K562 (cell line): ENCODE measurements around the gene ATP13A1. TPM values are rescaled to one million over a fixed set of nuclear protein-coding genes. Genes with fewer than 3 reads are reported as not detected.

ENCODE experiments used
- DMBX1 ChIP-seq: fragments of 250-450 bp; sonication (Bioruptor Pico); IDR thresholded peaks from 2 replicates; pipeline ENCODE4 v1.8.0; 2022; ENCODE audit warnings: inconsistent platforms, mild to moderate bottlenecking, moderate library complexity, borderline replicate concordance
- E2F5 ChIP-seq: sonication (generic); formaldehyde crosslinking; IDR thresholded peaks from 2 replicates; pipeline ENCODE4 v1.8.0; 2022; ENCODE audit warnings: mild to moderate bottlenecking, missing genetic modification reagents
- GABPB1 ChIP-seq: sonication (generic); formaldehyde crosslinking; IDR thresholded peaks from 2 replicates; pipeline ENCODE4 v1.8.0; 2022; ENCODE audit warnings: mild to moderate bottlenecking, missing genetic modification reagents
- HMBOX1 ChIP-seq: sonication (generic); IDR thresholded peaks from 2 replicates; pipeline ENCODE4 v1.6.1; 2016
- MAZ ChIP-seq, 2 experiments: fragments of 450-650 bp in 1 of 2; sonication (generic) in 1 of 2; formaldehyde crosslinking; IDR thresholded peaks in 1 of 2; conservative IDR thresholded peaks in 1 of 2; 2 replicates each; pipeline versions ENCODE4 v1.4.0 to v1.5.0; 2020; ENCODE audit warnings: mild to moderate bottlenecking in 1 of 2, missing genetic modification reagents in 1 of 2
- MYC ChIP-seq, 2 experiments: fragments of 250-450 bp in 1 of 2; sonication (Bioruptor Pico) in 1 of 2; IDR thresholded peaks; 2 replicates each; pipeline versions ENCODE4 v1.5.1 to v1.6.1; 2012 to 2021; ENCODE audit warnings: low read depth in 2 of 2, borderline replicate concordance in 1 of 2, improper control_type of control experiment in 1 of 2, low read length in 1 of 2, mild to moderate bottlenecking in 1 of 2, moderate library complexity in 1 of 2
- PREB ChIP-seq: sonication (generic); formaldehyde crosslinking; IDR thresholded peaks from 2 replicates; pipeline ENCODE4 v1.8.1; 2023; ENCODE audit warnings: mild to moderate bottlenecking, missing genetic modification reagents
- SIRT6 ChIP-seq: IDR thresholded peaks from one replicate; pipeline ENCODE4 v1.6.1; 2012; ENCODE audit warnings: low read depth, mild to moderate bottlenecking, control low read depth, inconsistent platforms, low read length, moderate library complexity
- SMARCA5 ChIP-seq: fragments of 450-650 bp; IDR thresholded peaks from 2 replicates; pipeline ENCODE4 v1.6.1; 2016
- SRSF1 ChIP-seq: fragments of 200-400 bp; formaldehyde crosslinking; IDR thresholded peaks from 2 replicates; pipeline ENCODE4 v1.6.1; 2017; ENCODE audit warnings: mild to moderate bottlenecking, low read depth, low read length, moderate library complexity
- ZNF133 ChIP-seq: fragments of 250-450 bp; sonication (Bioruptor Pico); IDR thresholded peaks from 2 replicates; pipeline ENCODE4 v1.4.0; 2020; ENCODE audit warnings: mild to moderate bottlenecking
- ZNF224 ChIP-seq: sonication (generic); formaldehyde crosslinking; IDR thresholded peaks from 2 replicates; pipeline ENCODE4 v1.8.0; 2022; ENCODE audit warnings: mild to moderate bottlenecking, missing genetic modification reagents
- ZNF23 ChIP-seq: fragments of 250-450 bp; sonication (Bioruptor Pico); IDR thresholded peaks from 2 replicates; pipeline ENCODE4 v1.4.0; 2020; ENCODE audit warnings: mild to moderate bottlenecking
- ZNF407 ChIP-seq: fragments of 450-650 bp; IDR thresholded peaks from 2 replicates; pipeline ENCODE4 v1.6.1; 2016; ENCODE audit warnings: low read depth
- ZNF445 ChIP-seq: fragments of 250-450 bp; sonication (Bioruptor Pico); IDR thresholded peaks from 2 replicates; pipeline ENCODE4 v1.4.0; 2020; ENCODE audit warnings: low read depth, mild to moderate bottlenecking, moderate library complexity
- ZNF583 ChIP-seq: fragments of 250-450 bp; sonication (Bioruptor Pico); IDR thresholded peaks from 2 replicates; pipeline ENCODE4 v1.4.0; 2020
- polyA plus RNA-seq, 8 experiments: library from polyadenylated mRNA; depleted of rRNA in 4 of 8; stranded (reverse) in 5 of 8; unstranded in 3 of 8; fragments of >200 nt; fragmentation: Nextera tagmentation in 2 of 8; fragmentation: Illumina TruSeq in 1 of 8; extraction: Ambion mirVana in 2 of 8; extraction: Trizol in 1 of 8; gene quantifications; 2 replicates each; pipeline versions ENCODE4 v1.2.1 to v1.2.3, GENCODE V29; 2011 to 2014; ENCODE audit warnings: inconsistent platforms in 1 of 8, missing spikeins in 1 of 8
- total RNA-seq, 7 experiments: library from RNA; depleted of rRNA in 6 of 7; stranded (reverse); fragments of >200 nt in 6 of 7; fragmentation: Illumina TruSeq in 2 of 7; extraction: Trizol in 2 of 7; gene quantifications; 2 replicates each; pipeline versions ENCODE4 v1.2.1 to v1.2.3, GENCODE V29; 2011 to 2021; ENCODE audit warnings: low replicate concordance in 1 of 7

The ATP13A1 gene
- total and polyA plus RNA-seq, 9 of the 15 experiments (the other 6 are each of a cell fraction or from before 2014, with no cell fraction given): 0.90 to 83.8 (median 23.1) TPM

GRCh38 chr19:19668230-19669012 is 4.9 kb upstream of the ATP13A1 start, which contains the start of gene ZNF101 (continued):
- TF ChIP-seq PREB (CRISPR knock-in tag): no peak
- no peak for TF ChIP-seq SIRT6
- TF ChIP-seq ZNF133 (CRISPR knock-in tag): no peak
- TF ChIP-seq MAZ (CRISPR knock-in tag; conservative IDR thresholded peaks at IDR 0.05 in 1 of 2, IDR thresholded peaks at IDR 0.05 in 1 of 2): peak in 1 of 2 experiments; percentile 13; a peak in 2 of 4 replicates
- TF ChIP-seq ZNF583 (CRISPR knock-in tag): no peak
- TF ChIP-seq HMBOX1: no peak
- peak; percentile 66 for TF ChIP-seq MYC (IDR thresholded peaks at IDR 0.05; ENCODE audit: low read depth, low read length)
- no peak for TF ChIP-seq MYC (CRISPR knock-in tag; IDR thresholded peaks at IDR 0.05; ENCODE audit: borderline replicate concordance, low read depth)
- no peak for TF ChIP-seq ZNF407
- no peak for TF ChIP-seq E2F5 (CRISPR knock-in tag)
- no peak for TF ChIP-seq ZNF23
- no peak for TF ChIP-seq ZNF445
- no peak for TF ChIP-seq SMARCA5
- no peak for TF ChIP-seq ZNF224 (CRISPR knock-in tag)
- TF ChIP-seq DMBX1 (CRISPR knock-in tag): no peak
- peak; percentile 68; the same call in 1 of the 2 replicates for TF ChIP-seq SRSF1
- TF ChIP-seq GABPB1: peak; percentile 81
